ENCODE results near the gene PLEKHA1. TPM values are rescaled to one million over a fixed set of nuclear protein-coding genes. Genes with fewer than 3 reads are reported as not detected.

Gene PLEKHA1
- total RNA-seq, 2 experiments from 2014 or later, result 5.5 to 7.3 TPM

DNA sequence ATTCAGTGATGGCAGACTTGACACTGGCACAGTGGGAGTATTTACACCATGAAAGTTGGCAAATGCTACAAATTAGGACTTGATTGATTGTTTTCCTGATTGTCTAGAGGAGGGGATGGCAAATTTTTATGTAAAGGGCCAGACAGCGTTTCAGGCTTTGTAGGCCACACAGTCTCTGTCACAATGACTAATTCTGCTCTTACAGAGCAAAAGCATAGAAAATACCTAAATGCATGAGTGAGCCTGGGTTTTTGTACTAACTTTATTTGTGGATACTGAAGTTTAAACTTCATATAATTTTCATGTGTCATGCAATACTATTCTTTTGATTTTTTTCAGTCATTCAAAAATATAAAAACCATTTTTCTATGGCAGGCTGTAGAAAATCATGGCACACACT, 71.0 kb downstream of the PLEKHA1 start:
- H3K36me3 ChIP-seq (ENCODE audit: insufficient read depth, low read length), result no peaks in the 10 kb centered on the region
- CTCF ChIA-PET (ENCODE audit: unreplicated experiment), result no interaction called here
- no TSS peak for BruUV-seq (replicated peaks)
- no peaks in the 10 kb centered on the region for H3K9me2 ChIP-seq (ENCODE audit: insufficient read depth, low read length)
- TF ChIP-seq EZH2phosphoT487 (IDR thresholded peaks at IDR 0.05; ENCODE audit: borderline replicate concordance, low read depth, low read length), result no peak
- TF ChIP-seq, protein P1, sequence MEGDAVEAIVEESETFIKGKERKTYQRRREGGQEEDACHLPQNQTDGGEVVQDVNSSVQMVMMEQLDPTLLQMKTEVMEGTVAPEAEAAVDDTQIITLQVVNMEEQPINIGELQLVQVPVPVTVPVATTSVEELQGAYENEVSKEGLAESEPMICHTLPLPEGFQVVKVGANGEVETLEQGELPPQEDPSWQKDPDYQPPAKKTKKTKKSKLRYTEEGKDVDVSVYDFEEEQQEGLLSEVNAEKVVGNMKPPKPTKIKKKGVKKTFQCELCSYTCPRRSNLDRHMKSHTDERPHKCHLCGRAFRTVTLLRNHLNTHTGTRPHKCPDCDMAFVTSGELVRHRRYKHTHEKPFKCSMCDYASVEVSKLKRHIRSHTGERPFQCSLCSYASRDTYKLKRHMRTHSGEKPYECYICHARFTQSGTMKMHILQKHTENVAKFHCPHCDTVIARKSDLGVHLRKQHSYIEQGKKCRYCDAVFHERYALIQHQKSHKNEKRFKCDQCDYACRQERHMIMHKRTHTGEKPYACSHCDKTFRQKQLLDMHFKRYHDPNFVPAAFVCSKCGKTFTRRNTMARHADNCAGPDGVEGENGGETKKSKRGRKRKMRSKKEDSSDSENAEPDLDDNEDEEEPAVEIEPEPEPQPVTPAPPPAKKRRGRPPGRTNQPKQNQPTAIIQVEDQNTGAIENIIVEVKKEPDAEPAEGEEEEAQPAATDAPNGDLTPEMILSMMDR (conservative IDR thresholded peaks at IDR 0.05; ENCODE audit: low read length), result no peak
- no peaks in the 10 kb centered on the region for H3K4me1 ChIP-seq (ENCODE audit: insufficient read depth, low read length, poor library complexity, severe bottlenecking)
- H3K4me2 ChIP-seq (ENCODE audit: low read length), result no peak overlapping the region
- no peak overlapping the region for H3K4me3 ChIP-seq (ENCODE audit: low read depth, low read length, poor library complexity, severe bottlenecking)
- H4K20me1 ChIP-seq (ENCODE audit: insufficient read depth, low read length), result no peaks in the 10 kb centered on the region
- H2AFZ ChIP-seq (ENCODE audit: low read length), result no peak overlapping the region
- H3K27ac ChIP-seq (ENCODE audit: low read depth, low read length, poor library complexity, severe bottlenecking), result no peak overlapping the region
- no peaks in the 10 kb centered on the region for H3K9me3 ChIP-seq (ENCODE audit: low read length)
- H3K79me2 ChIP-seq (ENCODE audit: insufficient read depth, low read depth, low read length), result no peaks in the 10 kb centered on the region
- POLR2A ChIA-PET, result no interaction called here
- no peak for DNase-seq (ENCODE audit: low spot score)
- intact Hi-C loops (cut with micrococcal nuclease; ENCODE audit: unreplicated experiment), result loop anchor here (10.0 kb wide), 1 partner anchor 119 kb away; the partner anchor contains the start of gene DMBT1

DNA sequence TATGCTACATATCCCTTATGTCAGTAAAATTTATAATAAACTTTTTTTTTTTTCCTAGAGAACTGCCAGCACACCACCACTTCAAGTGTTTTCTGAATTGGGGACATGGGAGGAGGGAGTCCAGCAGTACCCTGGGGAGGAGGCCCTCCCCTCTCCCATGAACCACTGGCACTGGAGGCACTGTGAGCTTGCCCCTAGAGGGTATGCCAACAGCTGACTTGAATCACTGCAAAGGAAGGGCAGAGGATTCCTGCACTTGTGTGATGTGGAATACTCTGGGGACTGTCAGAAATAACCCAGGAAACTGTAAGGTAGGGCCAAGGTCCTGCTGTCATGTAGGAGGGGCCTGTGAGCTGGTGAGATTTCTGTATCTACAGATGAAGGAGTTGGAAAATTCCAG, 71.4 kb downstream of the PLEKHA1 start:
- Histone ChIP-seq H3K4me3 (ENCODE audit: low read depth, low read length, poor library complexity, severe bottlenecking) (no peak overlapping the region), H3K4me2 (ENCODE audit: low read length) (no peak overlapping the region), H3K4me1 (ENCODE audit: insufficient read depth, low read length, poor library complexity, severe bottlenecking) (no peaks in the 10 kb centered on the region), H3K79me2 (ENCODE audit: insufficient read depth, low read depth, low read length) (no peaks in the 10 kb centered on the region), H2AFZ (ENCODE audit: low read length) (no peak overlapping the region), H3K27ac (ENCODE audit: low read depth, low read length, poor library complexity, severe bottlenecking) (no peak overlapping the region), H4K20me1 (ENCODE audit: insufficient read depth, low read length) (no peaks in the 10 kb centered on the region), H3K9me2 (ENCODE audit: insufficient read depth, low read length) (no peaks in the 10 kb centered on the region), H3K9me3 (ENCODE audit: low read length) (no peaks in the 10 kb centered on the region), H3K36me3 (ENCODE audit: insufficient read depth, low read length) (no peaks in the 10 kb centered on the region)
- intact Hi-C loops (cut with micrococcal nuclease; ENCODE audit: unreplicated experiment), result loop anchor here (10.0 kb wide), 1 partner anchor 119 kb away; the partner anchor contains the start of gene DMBT1
- POLR2A ChIA-PET, result no interaction called here
- BruUV-seq (replicated peaks), result no TSS peak
- DNase-seq (ENCODE audit: low spot score), result no peak
- CTCF ChIA-PET (ENCODE audit: unreplicated experiment), result no interaction called here
- no peak for TF ChIP-seq EZH2phosphoT487 (IDR thresholded peaks at IDR 0.05; ENCODE audit: borderline replicate concordance, low read depth, low read length)
- TF ChIP-seq, protein P1 (conservative IDR thresholded peaks at IDR 0.05; ENCODE audit: low read length), result no peak

DNA sequence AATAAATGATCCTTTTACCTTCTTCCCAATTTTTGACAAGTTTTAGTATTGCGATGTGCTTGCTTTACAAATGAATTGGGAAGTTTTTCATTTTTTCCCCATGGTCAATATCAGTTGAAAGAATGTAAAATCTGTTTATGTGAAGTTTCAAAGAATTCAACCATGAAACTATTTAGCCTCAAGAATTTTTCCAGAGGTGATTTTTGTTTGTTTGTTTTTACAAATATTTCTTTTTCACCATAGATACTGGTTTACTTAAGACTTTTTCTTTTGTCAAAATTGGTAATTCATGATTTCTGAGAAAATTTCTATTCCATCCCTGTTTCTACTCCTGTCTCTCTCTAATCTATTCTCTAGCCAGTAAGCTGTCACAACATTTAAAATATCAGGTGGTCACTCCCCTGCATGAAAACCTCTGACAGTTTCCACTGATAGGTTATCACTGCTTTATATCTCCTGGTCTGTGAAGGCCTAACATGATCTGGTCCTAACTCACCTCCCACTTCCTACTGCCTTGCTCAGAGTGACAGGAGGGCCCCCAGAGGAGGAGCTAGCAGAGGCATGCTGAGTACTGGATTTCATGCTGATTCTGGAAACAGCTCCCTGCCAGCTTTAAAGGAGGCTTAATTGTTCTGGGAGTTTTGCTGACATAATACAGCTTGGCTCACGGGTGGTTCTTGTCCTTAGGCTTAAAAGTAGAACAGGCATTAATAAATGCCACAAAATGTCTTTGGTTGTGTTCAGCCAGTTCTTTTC, 72.3 kb downstream of the PLEKHA1 start:
- no peaks in the 10 kb centered on the region for H3K4me1 ChIP-seq (ENCODE audit: insufficient read depth, low read length, poor library complexity, severe bottlenecking)
- CTCF ChIA-PET (ENCODE audit: unreplicated experiment), result no interaction called here

More for the DNA sequence above, 72.3 kb downstream of the PLEKHA1 start:
- intact Hi-C loops (cut with micrococcal nuclease; ENCODE audit: unreplicated experiment), result loop anchor here (10.0 kb wide), 1 partner anchor 118 kb away; the partner anchor contains the start of gene DMBT1
- Histone ChIP-seq H3K36me3 (ENCODE audit: insufficient read depth, low read length) (no peaks in the 10 kb centered on the region), H3K9me3 (ENCODE audit: low read length) (no peaks in the 10 kb centered on the region), H4K20me1 (ENCODE audit: insufficient read depth, low read length) (no peaks in the 10 kb centered on the region), H3K4me3 (ENCODE audit: low read depth, low read length, poor library complexity, severe bottlenecking) (no peak overlapping the region), H2AFZ (ENCODE audit: low read length) (no peak overlapping the region), H3K79me2 (ENCODE audit: insufficient read depth, low read depth, low read length) (no peaks in the 10 kb centered on the region), H3K4me2 (ENCODE audit: low read length) (no peak overlapping the region), H3K9me2 (ENCODE audit: insufficient read depth, low read length) (no peaks in the 10 kb centered on the region), H3K27ac (ENCODE audit: low read depth, low read length, poor library complexity, severe bottlenecking) (no peak overlapping the region)
- TF ChIP-seq, protein P1 (conservative IDR thresholded peaks at IDR 0.05; ENCODE audit: low read length), result no peak
- no peak for TF ChIP-seq EZH2phosphoT487 (IDR thresholded peaks at IDR 0.05; ENCODE audit: borderline replicate concordance, low read depth, low read length)
- no TSS peak for BruUV-seq (replicated peaks)
- DNase-seq (ENCODE audit: low spot score), result no peak
- POLR2A ChIA-PET, result no interaction called here

Data from OCI-LY7 (cell line).